PC-3 (cell line): ENCODE results near the gene STAMBPL1. TPM values are rescaled to one million over a fixed set of nuclear protein-coding genes. Genes with fewer than 3 reads are reported as not detected.

Experiments used
- ATAC-seq: fragments of 200-7000 bp; cut with Tn5 transposase; 2 replicates; pipeline ENCODE4 v1.9.1; 2020; ENCODE audit warnings: mild to moderate bottlenecking, moderate library complexity
- BruUV-seq: library from RNA; stranded (reverse); fragments of 400-500 nt; replicated peaks from 2 replicates; lab custom pipeline; 2021; lab: Mats Ljungman, UMichigan
- CTCF ChIA-PET: fragments of 300-600 bp; sonication (Branson Sonifier 250); formaldehyde crosslinking; loops from one replicate; lab custom pipeline; 2022; ENCODE audit warnings: antibody characterized with exemption; lab: Charles Lee
- POLR2A ChIA-PET: fragments of 300-600 bp; sonication (Branson Sonifier 250); formaldehyde crosslinking; loops from one replicate; lab custom pipeline; 2022; ENCODE audit warnings: antibody characterized with exemption; ENCODE audit not compliant: unreplicated experiment; lab: Charles Lee
- DNase-seq: peaks from one replicate; pipeline ENCODE4 v3.0.0-alpha.2; 2015
- H2AFZ ChIP-seq: fragments of 300-600 bp; sonication (generic); 2 replicates; pipeline ENCODE4 v1.6.0; 2016; ENCODE audit warnings: antibody characterized with exemption, low read length
- H3F3A ChIP-seq: fragments of 300-600 bp; sonication (generic); one replicate; pipeline ENCODE4 v1.6.0; 2017; ENCODE audit warnings: antibody characterized with exemption, low read length, control low read depth, mild to moderate bottlenecking; ENCODE audit not compliant: unreplicated experiment
- H3K27ac ChIP-seq: fragments of 300-600 bp; sonication (generic); 2 replicates; pipeline ENCODE4 v1.5.1; 2016; ENCODE audit warnings: mild to moderate bottlenecking, low read length
- H3K27me3 ChIP-seq: fragments of 300-600 bp; sonication (generic); 2 replicates; pipeline ENCODE4 v1.6.1; 2016; ENCODE audit warnings: low read length, mixed read lengths
- H3K36me3 ChIP-seq: fragments of 300-600 bp; sonication (generic); 2 replicates; pipeline ENCODE4 v1.6.1; 2016; ENCODE audit warnings: low read depth, mixed run types, low read length, mixed read lengths
- H3K4me1 ChIP-seq: fragments of 300-600 bp; sonication (generic); 2 replicates; pipeline ENCODE4 v1.5.1; 2016; ENCODE audit warnings: low read length; ENCODE audit not compliant: insufficient read depth
- H3K4me2 ChIP-seq: fragments of 300-600 bp; sonication (generic); 2 replicates; pipeline ENCODE4 v1.6.0; 2016; ENCODE audit warnings: low read length
- H3K4me3 ChIP-seq: fragments of 300-600 bp; sonication (generic); 2 replicates; pipeline ENCODE4 v1.5.1; 2016; ENCODE audit warnings: mild to moderate bottlenecking, low read length, mixed read lengths
- H3K79me2 ChIP-seq: fragments of 300-600 bp; sonication (generic); 2 replicates; pipeline ENCODE4 v1.6.1; 2017; ENCODE audit warnings: low read length, mixed read lengths
- H3K9ac ChIP-seq: fragments of 300-600 bp; sonication (generic); 2 replicates; pipeline ENCODE4 v1.6.0; 2016; ENCODE audit warnings: mild to moderate bottlenecking, low read length
- H3K9me2 ChIP-seq: fragments of 300-600 bp; sonication (generic); replicated peaks from 2 replicates; pipeline ENCODE4 v1.6.1; 2016; ENCODE audit warnings: mixed run types, low read length, mixed read lengths
- H3K9me3 ChIP-seq: fragments of 300-600 bp; sonication (generic); 2 replicates; pipeline ENCODE4 v1.6.1; 2016; ENCODE audit warnings: low read length, mixed read lengths
- H4K20me1 ChIP-seq: fragments of 300-600 bp; sonication (generic); 2 replicates; pipeline ENCODE4 v1.6.1; 2016; ENCODE audit warnings: low read length, mixed read lengths
- CTCF ChIP-seq: fragments of 300-600 bp; sonication (generic); conservative IDR thresholded peaks from 2 replicates; pipeline ENCODE4 v1.5.1; 2017; ENCODE audit warnings: antibody characterized with exemption, low read depth, mild to moderate bottlenecking, low read length
- EZH2 ChIP-seq: fragments of 300-600 bp; sonication (generic); IDR thresholded peaks from one replicate; pipeline ENCODE4 v1.6.1; 2017; ENCODE audit warnings: antibody characterized with exemption, mild to moderate bottlenecking, low read length; ENCODE audit not compliant: unreplicated experiment
- EZH2phosphoT487 ChIP-seq: fragments of 300-600 bp; sonication (generic); IDR thresholded peaks from 2 replicates; pipeline ENCODE4 v1.6.1; 2018; ENCODE audit warnings: mild to moderate bottlenecking, antibody characterized with exemption, low read length, borderline replicate concordance
- intact Hi-C: fragments of 100-400 bp; cut with micrococcal nuclease; formaldehyde crosslinking; loops from 2 replicates; pipeline ENCODE4 v1.9.0; 2023
- total RNA-seq: library from RNA; depleted of rRNA; stranded (reverse); fragments of >200 nt; gene quantifications from 2 replicates; pipeline ENCODE4 v1.2.3, GENCODE V29; 2014

The STAMBPL1 gene
- total RNA-seq, 1 experiment from 2014 or later = 19.5 TPM

GRCh38 chr10:88853155-88853881, 26.7 kb upstream of the STAMBPL1 start:
- no TSS peak for BruUV-seq
- H3F3A ChIP-seq = peaks cover 3% of the 10 kb centered on the region
- ChIA-PET POLR2A (no interaction called here), CTCF (no interaction called here)
- H4K20me1 ChIP-seq = no peaks in the 10 kb centered on the region
- no peak for TF ChIP-seq CTCF
- no peak for TF ChIP-seq EZH2phosphoT487
- TF ChIP-seq EZH2 = no peak
- H3K9me2 ChIP-seq = no peaks in the 10 kb centered on the region
- peaks cover 53% of the 10 kb centered on the region for H3K4me1 ChIP-seq
- peaks cover 11% of the 10 kb centered on the region; the same call in 1 of the 2 replicates for H3K79me2 ChIP-seq
- H3K9me3 ChIP-seq = no peaks in the 10 kb centered on the region
- intact Hi-C loops = no loop called here
- H3K36me3 ChIP-seq = no peaks in the 10 kb centered on the region
- H2AFZ ChIP-seq = no peak overlapping the region
- no peak for ATAC-seq
- DNase-seq = no peak
- H3K9ac ChIP-seq = no peak overlapping the region
- H3K4me3 ChIP-seq = no peak overlapping the region
- H3K27ac ChIP-seq = no peak overlapping the region
- H3K27me3 ChIP-seq = no peaks in the 10 kb centered on the region
- H3K4me2 ChIP-seq = no peak overlapping the region

- Histone ChIP-seq H3K4me3 (no peak overlapping the region), H2AFZ (no peak overlapping the region), H3K27ac (no peak overlapping the region), H3K4me2 (0 out of 2 replicates have a peak overlapping the region, but pooled peaks have one; percentile 34), H3K9me3 (no peaks in the 10 kb centered on the region), H3K9me2 (no peaks in the 10 kb centered on the region), H4K20me1 (no peaks in the 10 kb centered on the region), H3K4me1 (peaks cover 51% of the 10 kb centered on the region), H3K9ac (no peak overlapping the region), H3K36me3 (no peaks in the 10 kb centered on the region), H3K79me2 (peaks cover 11% of the 10 kb centered on the region; the same call in 1 of the 2 replicates), H3F3A (peaks cover 3% of the 10 kb centered on the region), H3K27me3 (no peaks in the 10 kb centered on the region)
- ATAC-seq (no peak), DNase-seq (no peak)
- ChIA-PET POLR2A (no interaction called here), CTCF (no interaction called here)
- TF ChIP-seq CTCF = no peak
- TF ChIP-seq EZH2phosphoT487 = no peak
- TF ChIP-seq EZH2 = no peak
- intact Hi-C loops = no loop called here
- no TSS peak for BruUV-seq
These were observed 25.4 kb upstream of the STAMBPL1 start for GRCh38 chr10:88854684-88855083.

- Histone ChIP-seq H3K9ac (no peak overlapping the region), H3K27me3 (no peaks in the 10 kb centered on the region), H3K9me3 (no peaks in the 10 kb centered on the region), H3K9me2 (no peaks in the 10 kb centered on the region), H3K36me3 (no peaks in the 10 kb centered on the region), H2AFZ (no peak overlapping the region), H4K20me1 (no peaks in the 10 kb centered on the region), H3K27ac (peak overlapping the region; percentile 49), H3K79me2 (no peaks in the 10 kb centered on the region), H3K4me3 (no peak overlapping the region), H3K4me2 (peak overlapping the region; percentile 69), H3F3A (no peaks in the 10 kb centered on the region), H3K4me1 (peaks cover 25% of the 10 kb centered on the region)
- ChIA-PET POLR2A (no interaction called here), CTCF (interaction anchor here (0.6 kb wide), 1 partner anchor 9 kb away, joined by 3 read pairs; no protein-coding TSS in a partner anchor)
- BruUV-seq = no TSS peak
- no peak for ATAC-seq
- intact Hi-C loops = no loop called here
- TF ChIP-seq EZH2 (no peak), EZH2phosphoT487 (no peak), CTCF (no peak)
- no peak for DNase-seq
These were observed 22.2 kb upstream of the STAMBPL1 start for GRCh38 chr10:88857831-88858230.
